IMR-90 (cell line): ENCODE results near the gene ZBTB45. TPM values are rescaled to one million over a fixed set of nuclear protein-coding genes. Genes with fewer than 3 reads are reported as not detected.

ENCODE experiments used
- ATAC-seq: fragments of 200-7000 bp; cut with Tn5 transposase; 2 replicates; pipeline ENCODE4 v1.9.1; 2020; ENCODE audit warnings: low read depth, mild to moderate bottlenecking, moderate library complexity
- BruUV-seq: library from RNA; stranded (reverse); fragments of 400-500 nt; replicated peaks from 2 replicates; lab custom pipeline; 2021; lab: Mats Ljungman, UMichigan
- CTCF ChIA-PET: fragments of 300-600 bp; formaldehyde crosslinking; extraction: SDS; loops from one replicate; lab custom pipeline; 2021; ENCODE audit warnings: antibody characterized with exemption; lab: Yijun Ruan, JAX
- POLR2A ChIA-PET: fragments of 300-600 bp; sonication (Branson Sonifier 250); formaldehyde crosslinking; loops from one replicate; lab custom pipeline; 2022; ENCODE audit warnings: antibody characterized with exemption; ENCODE audit not compliant: unreplicated experiment; lab: Charles Lee
- DNase-seq: peaks from one replicate; pipeline ENCODE4 v3.0.0; 2013
- H2AFZ ChIP-seq: replicated peaks from 2 replicates; pipeline ENCODE3; 2013; ENCODE audit warnings: low read length, mild to moderate bottlenecking; ENCODE audit not compliant: poor library complexity
- H2AK5ac ChIP-seq: 2 replicates; pipeline ENCODE4 v1.6.1; 2013; ENCODE audit warnings: low read depth, low read length, inconsistent platforms
- H2AK9ac ChIP-seq: replicated peaks from 2 replicates; pipeline ENCODE3; 2013; ENCODE audit warnings: mild to moderate bottlenecking, low read depth, low read length, moderate library complexity; ENCODE audit not compliant: poor library complexity
- H2BK120ac ChIP-seq: 2 replicates; pipeline ENCODE4 v1.6.1; 2013; ENCODE audit warnings: low read depth, low read length, inconsistent platforms
- H2BK15ac ChIP-seq: 3 replicates; pipeline ENCODE4 v1.6.1; 2013; ENCODE audit warnings: low read depth, low read length, inconsistent platforms
- H2BK20ac ChIP-seq: 2 replicates; pipeline ENCODE4 v1.6.1; 2013; ENCODE audit warnings: low read depth, mild to moderate bottlenecking, inconsistent platforms, low read length, moderate library complexity
- H2BK5ac ChIP-seq: 2 replicates; pipeline ENCODE4 v1.6.1; 2013; ENCODE audit warnings: mild to moderate bottlenecking, low read depth, low read length, inconsistent platforms; ENCODE audit not compliant: poor library complexity, severe bottlenecking
- H3K14ac ChIP-seq: replicated peaks from 2 replicates; pipeline ENCODE4 v1.6.1; 2013; ENCODE audit warnings: low read depth, low read length, inconsistent platforms
- H3K18ac ChIP-seq: 2 replicates; pipeline ENCODE4 v1.6.1; 2013; ENCODE audit warnings: low read depth, low read length, control low read depth
- H3K23ac ChIP-seq: 2 replicates; pipeline ENCODE4 v1.6.1; 2013; ENCODE audit warnings: low read depth, low read length, inconsistent platforms
- H3K27ac ChIP-seq: 2 replicates; pipeline ENCODE4 v1.5.1; 2013; ENCODE audit warnings: mild to moderate bottlenecking, control low read depth, low read length; ENCODE audit not compliant: insufficient read depth
- H3K27me3 ChIP-seq: 2 replicates; pipeline ENCODE4 v1.6.1; 2013; ENCODE audit warnings: low read length; ENCODE audit not compliant: control insufficient read depth, insufficient read depth
- H3K36me3 ChIP-seq: 2 replicates; pipeline ENCODE4 v1.6.1; 2013; ENCODE audit warnings: low read length, mixed read lengths; ENCODE audit not compliant: control insufficient read depth, insufficient read depth
- H3K4ac ChIP-seq: 2 replicates; pipeline ENCODE4 v1.6.1; 2013; ENCODE audit warnings: low read depth, low read length, inconsistent platforms
- H3K4me1 ChIP-seq: 2 replicates; pipeline ENCODE4 v1.6.1; 2013; ENCODE audit warnings: low read length, mixed read lengths; ENCODE audit not compliant: control insufficient read depth, insufficient read depth
- H3K4me2 ChIP-seq: 2 replicates; pipeline ENCODE4 v1.6.1; 2013; ENCODE audit warnings: low read depth, mild to moderate bottlenecking, control low read depth, low read length, moderate library complexity
- H3K4me3 ChIP-seq: 2 replicates; pipeline ENCODE4 v1.5.1; 2013; ENCODE audit warnings: low read depth, mild to moderate bottlenecking, control low read depth, low read length, moderate library complexity; ENCODE audit not compliant: insufficient read depth
- H3K56ac ChIP-seq: 2 replicates; pipeline ENCODE4 v1.6.1; 2013; ENCODE audit warnings: low read length, inconsistent platforms; ENCODE audit not compliant: insufficient read depth; ENCODE audit errors: extremely low read depth
- H3K79me1 ChIP-seq, 2 experiments: 2 replicates each; pipeline ENCODE4 v1.6.1; 2013; ENCODE audit warnings: low read length in 2 of 2, inconsistent platforms in 1 of 2, low read depth in 1 of 2
- H3K9ac ChIP-seq: 2 replicates; pipeline ENCODE4 v1.6.1; 2013; ENCODE audit warnings: low read depth, low read length, control low read depth
- H3K9me1 ChIP-seq: 2 replicates; pipeline ENCODE4 v1.6.1; 2013; ENCODE audit warnings: low read length, inconsistent platforms; ENCODE audit not compliant: insufficient read depth
- H3K9me3 ChIP-seq: 2 replicates; pipeline ENCODE4 v1.6.1; 2013; ENCODE audit warnings: low read length; ENCODE audit not compliant: control insufficient read depth, insufficient read depth
- H4K20me1 ChIP-seq: 2 replicates; pipeline ENCODE4 v1.6.1; 2013; ENCODE audit warnings: low read length, inconsistent platforms; ENCODE audit not compliant: insufficient read depth
- H4K5ac ChIP-seq: 2 replicates; pipeline ENCODE4 v1.6.1; 2013; ENCODE audit warnings: mild to moderate bottlenecking, low read depth, low read length, control low read depth
- H4K8ac ChIP-seq, 2 experiments: 2 replicates each; pipeline ENCODE4 v1.6.1; 2013; ENCODE audit warnings: low read depth in 2 of 2, low read length in 2 of 2, control low read depth in 1 of 2, inconsistent platforms in 1 of 2
- H4K91ac ChIP-seq: 2 replicates; pipeline ENCODE4 v1.6.1; 2013; ENCODE audit warnings: low read depth, low read length, inconsistent platforms; ENCODE audit not compliant: insufficient read depth
- CEBPB ChIP-seq: IDR thresholded peaks from 2 replicates; pipeline ENCODE4 v1.6.1; 2012; ENCODE audit warnings: low read depth, low read length, improper control_type of control experiment
- MXI1 ChIP-seq: IDR thresholded peaks from 2 replicates; pipeline ENCODE4 v1.6.1; 2012; ENCODE audit warnings: low read depth, mild to moderate bottlenecking, low read length, moderate library complexity, borderline replicate concordance
- RFX5 ChIP-seq: IDR thresholded peaks from 2 replicates; pipeline ENCODE4 v1.8.0; 2012; ENCODE audit warnings: low read depth, mild to moderate bottlenecking, low read length, moderate library complexity
- SMC3 ChIP-seq: fragments of 150-350 bp; IDR thresholded peaks from 2 replicates; pipeline ENCODE4 v1.6.1; 2016; ENCODE audit warnings: low read depth, mild to moderate bottlenecking, antibody characterized with exemption, low read length, moderate library complexity
- WGBS, 2 experiments: methylation state at CpG; one replicate each; pipeline versions ENCODE4 v1.1.5 to v1.1.7; 2013; ENCODE audit warnings: missing lambda C conversion rate in 2 of 2; ENCODE audit not compliant: insufficient read length in 1 of 2; ENCODE audit errors: extremely low coverage in 2 of 2; 5-methylcytosine and 5-hydroxymethylcytosine counted together
- dilution Hi-C: fragments of 300-500 bp; cut with HindIII; formaldehyde crosslinking; loops from one replicate; pipeline ENCODE4 v1.14.3; 2018; ENCODE audit warnings: low sequenced_read_pairs; ENCODE audit not compliant: unreplicated experiment
- in situ Hi-C: fragments of 300-500 bp; cut with MboI; formaldehyde crosslinking; loops from 3 replicates; pipeline ENCODE4 v1.14.3; 2019; ENCODE audit warnings: low sequenced_read_pairs, inconsistent platforms, mixed read lengths
- intact Hi-C: fragments of 100-400 bp; cut with micrococcal nuclease; formaldehyde crosslinking; loops from 2 replicates; pipeline ENCODE4 v1.10.0; 2022
- polyA plus RNA-seq, 3 experiments: library from polyadenylated mRNA; depleted of rRNA; stranded (reverse); fragments of >200 nt; gene quantifications; 2 replicates each; pipeline ENCODE4 v1.2.3, GENCODE V29; 2012; ENCODE audit warnings: low replicate concordance in 1 of 3
- total RNA-seq: library from RNA; depleted of rRNA; stranded (reverse); fragments of >200 nt; gene quantifications from 2 replicates; pipeline ENCODE4 v1.2.3, GENCODE V29; 2012

The ZBTB45 gene
- total and polyA plus RNA-seq, 2 of the 4 experiments (the other 2 are of a cell fraction) = 1.4 to 9.7 TPM

DNA sequence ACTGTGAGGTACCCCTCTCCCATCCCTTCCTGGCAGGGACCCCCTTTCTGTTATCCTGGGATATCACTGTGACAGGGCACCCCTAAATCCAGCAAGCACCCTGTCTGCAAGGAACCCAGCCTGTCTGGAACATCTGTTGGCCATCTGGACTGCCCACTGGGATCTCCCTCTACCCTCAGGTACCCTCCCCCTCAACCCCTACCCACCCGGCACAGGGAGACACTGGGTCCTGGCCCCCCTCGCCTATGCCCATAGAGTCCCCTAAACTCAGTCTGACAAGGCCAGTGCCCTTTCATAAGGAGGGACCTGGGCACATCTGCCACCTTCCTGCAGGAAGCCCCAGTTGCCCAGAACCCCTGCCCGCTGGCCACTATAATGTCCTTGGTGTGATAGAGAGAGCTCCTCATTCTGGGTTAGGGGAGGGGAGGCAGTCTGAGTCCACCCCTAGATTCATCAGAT is 5.0 kb downstream of the ZBTB45 start:
- POLR2A ChIA-PET = no interaction called here
- in situ Hi-C loops = no loop called here
- H3K4me1 ChIP-seq = peaks cover 6% of the 10 kb centered on the region
- no peak overlapping the region for H4K91ac ChIP-seq
- H3K4me2 ChIP-seq = peak overlapping the region; percentile 20; the same call in 1 of the 2 replicates
- peak overlapping the region; percentile 53 for H2AK5ac ChIP-seq
- H3K4ac ChIP-seq = no peak overlapping the region
- dilution Hi-C loops = no loop called here
- no CpG with 5 or more reads among the region's 3 CpGs for WGBS, 2 experiments
- no peak overlapping the region for H3K27ac ChIP-seq
- peaks cover 8% of the 10 kb centered on the region for H3K9me1 ChIP-seq
- no peak overlapping the region for H4K5ac ChIP-seq
- H3K4me3 ChIP-seq = no peak overlapping the region
- H2BK15ac ChIP-seq = no peak overlapping the region
- intact Hi-C loops = loop anchor here (5.0 kb wide), 1 partner anchor 207 kb away; the partner anchor contains the start of gene ERVK3-1
- no peak overlapping the region for H2BK5ac ChIP-seq
- peaks cover 4 to 60% of the 10 kb centered on the region in 2 experiments; a peak in 3 of 4 replicates for H3K79me1 ChIP-seq
- BruUV-seq = no TSS peak
- 0 out of 2 replicates have a peak overlapping the region, but pooled peaks have one; percentile 3 for H3K14ac ChIP-seq
- CTCF ChIA-PET = no interaction called here
- no peak overlapping the region for H3K23ac ChIP-seq
- ATAC-seq (no peak), DNase-seq (no peak)
- H2BK20ac ChIP-seq = no peak overlapping the region
- H4K20me1 ChIP-seq = peaks cover 26% of the 10 kb centered on the region
- no peak overlapping the region for H3K18ac ChIP-seq
- H3K27me3 ChIP-seq = no peaks in the 10 kb centered on the region
- H3K56ac ChIP-seq = no peak overlapping the region
- H3K36me3 ChIP-seq = peaks cover 18% of the 10 kb centered on the region
- H3K9ac ChIP-seq = no peak overlapping the region
- H2BK120ac ChIP-seq = no peak overlapping the region
- H4K8ac ChIP-seq = peak overlapping the region; percentile 29 to 53; a peak in 1 of 4 replicates
- H3K9me3 ChIP-seq = no peaks in the 10 kb centered on the region
- TF ChIP-seq CEBPB (no peak), SMC3 (no peak), MXI1 (no peak), RFX5 (no peak)
- H2AFZ ChIP-seq = no peak overlapping the region
- H2AK9ac ChIP-seq = no peak overlapping the region
